MCF 10A (cell line): ENCODE results near the gene KRTAP5-5. TPM values are rescaled to one million over a fixed set of nuclear protein-coding genes. Genes with fewer than 3 reads are reported as not detected.
A peak's percentile ranks its signal among the peaks of the same experiment; 100 is the strongest.

Source experiments
- BruUV-seq: library from RNA; stranded (reverse); fragments of 400-500 nt; replicated peaks from 2 replicates; lab custom pipeline; 2021; lab: Mats Ljungman, UMichigan
- CTCF ChIA-PET: fragments of 300-600 bp; sonication (Branson Sonifier 250); formaldehyde crosslinking; extraction: SDS; loops from one replicate; lab custom pipeline; 2021; ENCODE audit warnings: antibody characterized with exemption, inconsistent platforms; lab: Yijun Ruan, JAX
- POLR2A ChIA-PET: fragments of 300-600, 350-650 bp; sonication (Branson Sonifier 250); formaldehyde crosslinking; extraction: SDS; loops from one replicate; lab custom pipeline; 2020; ENCODE audit warnings: antibody characterized with exemption, inconsistent platforms; lab: Yijun Ruan, JAX
- DNase-seq: peaks from one replicate; pipeline ENCODE4 v3.0.0-alpha.2; 2018; ENCODE audit not compliant: unreplicated experiment
- H3K27ac Mint-ChIP-seq: one replicate; pipeline ENCODE4 v1.8.0; 2022; ENCODE audit warnings: mild to moderate bottlenecking, low read depth, mixed read lengths; ENCODE audit not compliant: unreplicated experiment
- H3K27me3 Mint-ChIP-seq: one replicate; pipeline ENCODE4 v1.8.0; 2022; ENCODE audit warnings: mixed read lengths; ENCODE audit not compliant: insufficient read depth, unreplicated experiment
- H3K36me3 Mint-ChIP-seq: one replicate; pipeline ENCODE4 v1.8.0; 2022; ENCODE audit warnings: mild to moderate bottlenecking, moderate library complexity, mixed read lengths; ENCODE audit not compliant: insufficient read depth, unreplicated experiment
- H3K4me1 Mint-ChIP-seq: one replicate; pipeline ENCODE4 v1.8.0; 2022; ENCODE audit warnings: mixed read lengths; ENCODE audit not compliant: insufficient read depth, unreplicated experiment
- H3K4me3 Mint-ChIP-seq: one replicate; pipeline ENCODE4 v1.8.0; 2022; ENCODE audit warnings: mild to moderate bottlenecking, moderate library complexity, mixed read lengths; ENCODE audit not compliant: unreplicated experiment
- H3K9me3 Mint-ChIP-seq: one replicate; pipeline ENCODE4 v1.8.0; 2022; ENCODE audit warnings: mixed read lengths; ENCODE audit not compliant: unreplicated experiment
- intact Hi-C: fragments of 100-400 bp; cut with micrococcal nuclease; formaldehyde crosslinking; loops from 2 replicates; pipeline ENCODE4 v1.14.1; 2022
- total RNA-seq: library from RNA; stranded (reverse); gene quantifications from 2 replicates; pipeline ENCODE4 v1.2.3, GENCODE V29; 2022
- TF ChIP-seq, protein P1 (sequence below): fragments of 200-600 bp; IDR thresholded peaks from one replicate; pipeline ENCODE4 v1.8.0; 2022; ENCODE audit warnings: antibody characterized with exemption, mild to moderate bottlenecking; ENCODE audit not compliant: unreplicated experiment

KRTAP5-5 gene
- total RNA-seq, 1 experiment from 2014 or later = not detected

DNA sequence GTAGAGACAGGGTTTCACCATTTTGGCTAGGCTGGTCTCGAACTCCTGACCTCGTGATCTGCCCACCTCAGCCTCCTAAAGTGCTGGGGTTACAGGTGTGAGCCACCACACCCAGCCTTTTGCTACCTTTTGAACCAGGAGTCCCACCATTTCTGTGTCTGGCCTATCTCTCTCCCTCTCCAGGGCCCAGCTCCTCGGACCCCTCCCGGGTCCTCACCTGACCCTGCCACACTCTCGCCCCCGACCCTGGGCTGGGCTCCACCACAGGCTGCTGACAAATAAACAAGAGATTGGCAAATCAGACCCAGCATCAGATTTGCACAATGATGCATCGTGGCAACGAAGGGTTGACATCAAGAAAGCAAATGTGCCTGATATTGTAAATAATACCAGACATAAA, 8.8 kb downstream of the KRTAP5-5 start:
- Mint-ChIP-seq H3K4me3 (no peak overlapping the region), H3K27ac (no peak overlapping the region), H3K27me3 (peaks cover 63% of the 10 kb centered on the region), H3K4me1 (no peaks in the 10 kb centered on the region), H3K36me3 (no peaks in the 10 kb centered on the region), H3K9me3 (no peaks in the 10 kb centered on the region)
- DNase-seq = no peak
- CTCF ChIA-PET = interaction anchor here (0.6 to 3.7 kb wide), 11 partner anchors 11 to 513 kb away, joined by 3 to 18 read pairs (median 4); no protein-coding TSS in a partner anchor
- intact Hi-C loops = no loop called here
- TF ChIP-seq, protein P1, sequence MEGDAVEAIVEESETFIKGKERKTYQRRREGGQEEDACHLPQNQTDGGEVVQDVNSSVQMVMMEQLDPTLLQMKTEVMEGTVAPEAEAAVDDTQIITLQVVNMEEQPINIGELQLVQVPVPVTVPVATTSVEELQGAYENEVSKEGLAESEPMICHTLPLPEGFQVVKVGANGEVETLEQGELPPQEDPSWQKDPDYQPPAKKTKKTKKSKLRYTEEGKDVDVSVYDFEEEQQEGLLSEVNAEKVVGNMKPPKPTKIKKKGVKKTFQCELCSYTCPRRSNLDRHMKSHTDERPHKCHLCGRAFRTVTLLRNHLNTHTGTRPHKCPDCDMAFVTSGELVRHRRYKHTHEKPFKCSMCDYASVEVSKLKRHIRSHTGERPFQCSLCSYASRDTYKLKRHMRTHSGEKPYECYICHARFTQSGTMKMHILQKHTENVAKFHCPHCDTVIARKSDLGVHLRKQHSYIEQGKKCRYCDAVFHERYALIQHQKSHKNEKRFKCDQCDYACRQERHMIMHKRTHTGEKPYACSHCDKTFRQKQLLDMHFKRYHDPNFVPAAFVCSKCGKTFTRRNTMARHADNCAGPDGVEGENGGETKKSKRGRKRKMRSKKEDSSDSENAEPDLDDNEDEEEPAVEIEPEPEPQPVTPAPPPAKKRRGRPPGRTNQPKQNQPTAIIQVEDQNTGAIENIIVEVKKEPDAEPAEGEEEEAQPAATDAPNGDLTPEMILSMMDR = no peak
- POLR2A ChIA-PET = no interaction called here
- no TSS peak for BruUV-seq

DNA sequence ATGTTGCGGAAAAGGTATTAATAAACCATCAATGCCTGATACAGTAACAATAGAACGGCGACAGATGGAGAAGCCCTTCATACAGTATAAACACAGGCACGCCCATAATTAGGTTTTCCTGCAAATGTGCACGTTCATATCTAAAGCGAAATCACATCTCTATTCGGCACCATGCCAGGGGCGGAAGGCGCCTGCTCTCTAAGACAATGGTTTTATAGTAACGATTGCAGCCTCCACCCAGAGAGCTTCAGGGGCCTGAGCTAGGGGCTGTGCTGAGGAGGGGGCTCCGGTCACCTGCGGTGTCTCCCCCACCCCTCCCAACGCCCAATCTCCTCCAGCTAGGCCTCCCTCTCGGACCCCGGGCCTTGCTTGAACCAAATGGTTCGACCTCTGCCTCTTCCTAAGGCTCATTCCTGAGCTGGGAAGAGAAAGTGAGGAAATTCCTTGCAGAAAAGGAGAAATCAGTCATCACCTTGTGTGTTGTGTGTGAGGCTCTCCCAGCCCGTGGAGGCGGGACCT, 9.6 kb downstream of the KRTAP5-5 start:
- Mint-ChIP-seq H3K27me3 (peaks cover 61% of the 10 kb centered on the region), H3K27ac (no peak overlapping the region), H3K4me1 (no peaks in the 10 kb centered on the region), H3K4me3 (no peak overlapping the region), H3K9me3 (no peaks in the 10 kb centered on the region), H3K36me3 (no peaks in the 10 kb centered on the region)
- POLR2A ChIA-PET = no interaction called here
- DNase-seq = no peak
- intact Hi-C loops = no loop called here
- TF ChIP-seq, protein P1 = no peak
- no TSS peak for BruUV-seq
- CTCF ChIA-PET = interaction anchor here (0.6 to 3.9 kb wide), 22 partner anchors 8 to 519 kb away, joined by 3 to 29 read pairs (median 4); no protein-coding TSS in a partner anchor

DNA sequence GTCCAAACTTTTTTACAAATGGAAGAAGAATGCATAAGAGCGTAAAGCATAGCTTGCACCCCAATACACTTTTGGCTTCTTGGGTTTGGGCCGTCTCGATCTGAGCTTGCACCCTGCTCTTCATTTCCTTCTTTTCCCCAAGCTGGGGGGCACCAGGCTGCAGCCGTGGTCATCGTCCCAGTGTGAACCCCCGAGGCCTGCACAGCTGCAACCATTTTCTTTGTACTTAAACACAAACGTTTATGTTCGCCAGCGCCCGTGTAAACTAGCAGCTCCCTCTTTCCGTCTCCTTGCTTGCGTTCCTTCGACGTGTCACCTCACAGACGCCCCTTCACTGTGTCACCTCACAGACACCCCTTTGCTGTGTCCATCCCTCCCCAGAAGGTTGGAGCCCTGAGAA, 10.1 kb downstream of the KRTAP5-5 start:
- Mint-ChIP-seq H3K27ac (no peak overlapping the region), H3K4me3 (no peak overlapping the region), H3K4me1 (no peaks in the 10 kb centered on the region), H3K36me3 (no peaks in the 10 kb centered on the region), H3K9me3 (no peaks in the 10 kb centered on the region), H3K27me3 (peaks cover 61% of the 10 kb centered on the region)
- TF ChIP-seq, protein P1 = no peak
- no peak for DNase-seq
- POLR2A ChIA-PET = no interaction called here
- intact Hi-C loops = no loop called here
- BruUV-seq = no TSS peak
- CTCF ChIA-PET = interaction anchor here (0.5 to 3.9 kb wide), 25 partner anchors 8 to 773 kb away, joined by 3 to 29 read pairs (median 4); no protein-coding TSS in a partner anchor

DNA sequence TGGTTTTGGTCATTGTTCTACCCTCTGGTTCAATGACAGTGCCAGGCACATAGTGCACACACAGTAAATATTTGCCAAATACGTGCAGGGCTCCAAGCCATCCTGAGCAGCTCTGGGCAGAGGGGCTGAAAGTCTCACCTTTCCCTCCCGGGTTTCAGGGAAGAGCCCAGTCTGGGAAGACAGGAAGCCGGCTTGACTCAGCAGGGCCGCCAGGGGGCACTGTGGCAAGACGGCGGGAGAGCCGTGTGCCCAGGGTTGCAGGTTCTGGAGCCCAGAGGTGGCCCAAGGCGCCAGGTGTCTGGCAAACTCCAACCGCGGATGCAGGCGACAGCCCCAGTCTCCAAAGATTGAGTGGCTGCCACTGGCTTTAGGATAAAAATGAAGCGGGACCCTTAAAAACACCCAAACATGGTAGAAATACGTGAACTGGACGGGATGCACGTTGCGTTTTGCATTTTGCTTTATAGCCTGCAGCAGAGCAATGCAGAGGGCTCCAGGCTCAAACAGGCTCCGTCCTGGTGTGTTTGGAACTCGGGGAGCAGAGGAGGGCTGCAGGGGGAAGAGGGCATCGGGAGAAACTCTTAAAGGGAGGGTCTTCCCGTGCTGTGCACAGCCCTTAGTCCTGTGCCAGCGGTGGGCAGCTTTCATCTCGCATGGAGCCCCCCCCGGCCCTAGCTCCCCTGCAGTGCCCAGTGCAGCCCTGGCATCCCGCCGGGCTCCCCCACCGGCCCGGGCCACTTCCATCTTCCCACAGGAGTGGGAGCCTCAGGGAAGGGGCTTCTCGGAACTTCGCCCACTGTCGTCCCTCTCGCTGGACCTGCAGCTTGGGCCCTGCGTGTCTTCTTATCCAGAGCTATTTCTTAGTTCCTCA, 10.7 kb downstream of the KRTAP5-5 start:
- intact Hi-C loops = no loop called here
- no peak overlapping the region for H3K27ac Mint-ChIP-seq
- ChIA-PET POLR2A (interaction anchor here (0.6 kb wide), 1 partner anchor 344 kb away, joined by 3 read pairs; no protein-coding TSS in a partner anchor), CTCF (interaction anchor here (0.5 to 3.9 kb wide), 29 partner anchors 9 to 773 kb away, joined by 3 to 29 read pairs (median 4); no protein-coding TSS in a partner anchor)
- H3K4me3 Mint-ChIP-seq = no peak overlapping the region
- peaks cover 61% of the 10 kb centered on the region for H3K27me3 Mint-ChIP-seq
- peak; percentile 49 for DNase-seq
- H3K36me3 Mint-ChIP-seq = no peaks in the 10 kb centered on the region
- no peaks in the 10 kb centered on the region for H3K4me1 Mint-ChIP-seq
- BruUV-seq = no TSS peak
- TF ChIP-seq, protein P1 = peak; percentile 92
- H3K9me3 Mint-ChIP-seq = no peaks in the 10 kb centered on the region
